Endodermal cell (in vitro differentiated cells): ENCODE measurements around the gene ZRSR2. TPM values are rescaled to one million over a fixed set of nuclear protein-coding genes. Genes with fewer than 3 reads are reported as not detected.
A peak's percentile ranks its signal among the peaks of the same experiment; 100 is the strongest.

Experiments used
- DNase-seq: peaks from one replicate; pipeline ENCODE4 v3.0.0-alpha.2; 2017
- H3K27ac ChIP-seq: 2 replicates; pipeline ENCODE4 v1.5.1; 2013; ENCODE audit warnings: mild to moderate bottlenecking, low read depth, low read length, moderate library complexity
- H3K27me3 ChIP-seq: 2 replicates; pipeline ENCODE4 v1.6.1; 2013; ENCODE audit warnings: mild to moderate bottlenecking, low read length, moderate library complexity; ENCODE audit not compliant: insufficient read depth, control insufficient read depth, poor library complexity, severe bottlenecking
- H3K36me3 ChIP-seq: 2 replicates; pipeline ENCODE4 v1.7.0; 2013; ENCODE audit warnings: mild to moderate bottlenecking, low read length, moderate library complexity; ENCODE audit not compliant: control insufficient read depth, insufficient read depth
- H3K4me1 ChIP-seq: one replicate; pipeline ENCODE4 v1.7.0; 2013; ENCODE audit warnings: low read length; ENCODE audit not compliant: control insufficient read depth, insufficient read depth
- H3K4me3 ChIP-seq: 2 replicates; pipeline ENCODE4 v1.5.1; 2013; ENCODE audit warnings: mild to moderate bottlenecking, low read length, moderate library complexity
- H3K9ac ChIP-seq: 2 replicates; pipeline ENCODE4 v1.6.1; 2013; ENCODE audit warnings: mild to moderate bottlenecking, low read length, moderate library complexity; ENCODE audit not compliant: poor library complexity, severe bottlenecking; ENCODE audit errors: extremely low read depth
- H3K9me3 ChIP-seq: 2 replicates; pipeline ENCODE4 v1.6.1; 2013; ENCODE audit warnings: mild to moderate bottlenecking, low read length, moderate library complexity; ENCODE audit not compliant: control insufficient read depth
- H3K27ac Mint-ChIP-seq: 2 replicates; pipeline ENCODE4 v1.8.0; 2020; ENCODE audit warnings: mixed read lengths
- H3K27me3 Mint-ChIP-seq: 2 replicates; pipeline ENCODE4 v1.8.0; 2021; ENCODE audit warnings: mild to moderate bottlenecking, mixed read lengths; ENCODE audit not compliant: insufficient read depth
- H3K36me3 Mint-ChIP-seq: 2 replicates; pipeline ENCODE4 v1.8.0; 2020; ENCODE audit warnings: low read depth, mixed read lengths
- H3K4me1 Mint-ChIP-seq: 2 replicates; pipeline ENCODE4 v1.8.0; 2020; ENCODE audit warnings: mixed read lengths
- H3K4me3 Mint-ChIP-seq: 2 replicates; pipeline ENCODE4 v1.8.0; 2020; ENCODE audit warnings: mild to moderate bottlenecking, moderate library complexity, mixed read lengths
- H3K9me3 Mint-ChIP-seq: 2 replicates; pipeline ENCODE4 v1.8.0; 2020; ENCODE audit warnings: mild to moderate bottlenecking, mixed read lengths
- CTCF ChIP-seq: fragments of 200-600 bp; sonication (generic); conservative IDR thresholded peaks from 2 replicates; pipeline ENCODE4 v1.5.0; 2021; ENCODE audit warnings: antibody characterized with exemption, mild to moderate bottlenecking
- WGBS, 2 experiments: methylation state at CpG; one replicate each; pipeline versions ENCODE4 v1.1.5 to v1.1.7; 2013; ENCODE audit warnings: missing lambda C conversion rate in 2 of 2, mixed read lengths in 1 of 2; ENCODE audit not compliant: insufficient coverage in 1 of 2, insufficient read length in 1 of 2; 5-methylcytosine and 5-hydroxymethylcytosine counted together
- total RNA-seq, 2 donors: library from RNA; stranded (reverse); fragmentation: NEBNext Ultra II Directional in 1 of 2; extraction: Animal tissue kit (Norgen Biotek cat#: 25700) in 1 of 2; gene quantifications; 2 replicates in 1 of 2; 3 replicates in 1 of 2; pipeline ENCODE4 v1.2.1, GENCODE V29; 2021

ZRSR2 gene
- total RNA-seq, 2 donors from 2014 or later: 7.3 to 18.1 TPM

- Mint-ChIP-seq H3K36me3 (peaks cover 24% of the 10 kb centered on the region), H3K4me1 (peaks cover 8% of the 10 kb centered on the region), H3K27me3 (no peaks in the 10 kb centered on the region), H3K4me3 (no peak overlapping the region), H3K27ac (no peak overlapping the region), H3K9me3 (no peaks in the 10 kb centered on the region)
- no peaks in the 10 kb centered on the region for H3K4me1 ChIP-seq
- no peaks in the 10 kb centered on the region for H3K27me3 ChIP-seq
- H3K9me3 ChIP-seq: no peaks in the 10 kb centered on the region
- TF ChIP-seq CTCF: no peak
- WGBS, 2 experiments: 87% methylated on average over 3 of the region's 3 CpGs; no CpG with 5 or more reads in 1 of the 2 experiments
- no peak overlapping the region for H3K9ac ChIP-seq
- no peak overlapping the region for H3K27ac ChIP-seq
- no peak overlapping the region for H3K4me3 ChIP-seq
- peaks cover 21% of the 10 kb centered on the region for H3K36me3 ChIP-seq
- DNase-seq: no peak
These were observed 3.4 kb upstream of the ZRSR2 start for GRCh38 chrX:15786915-15787314.

GRCh38 chrX:15790769-15791290, 546 bp downstream of the ZRSR2 start:
- Histone ChIP-seq H3K27me3 (no peaks in the 10 kb centered on the region), H3K27ac (peak overlapping the region; percentile 11), H3K9me3 (no peaks in the 10 kb centered on the region), H3K36me3 (peaks cover 10% of the 10 kb centered on the region), H3K9ac (peak overlapping the region; percentile 49), H3K4me3 (peak overlapping the region; percentile 89), H3K4me1 (no peaks in the 10 kb centered on the region)
- Mint-ChIP-seq H3K4me1 (peaks cover 8% of the 10 kb centered on the region), H3K4me3 (no peak overlapping the region), H3K27ac (no peak overlapping the region), H3K27me3 (no peaks in the 10 kb centered on the region), H3K9me3 (no peaks in the 10 kb centered on the region), H3K36me3 (peaks cover 24% of the 10 kb centered on the region)
- no peak for DNase-seq
- TF ChIP-seq CTCF: no peak
- WGBS, 2 experiments: 3 to 67% methylated on average over 1 to 13 of the region's 15 CpGs

- Histone ChIP-seq H3K36me3 (peaks cover 21% of the 10 kb centered on the region), H3K9me3 (no peaks in the 10 kb centered on the region), H3K4me1 (no peaks in the 10 kb centered on the region), H3K9ac (no peak overlapping the region), H3K4me3 (no peak overlapping the region), H3K27me3 (no peaks in the 10 kb centered on the region), H3K27ac (no peak overlapping the region)
- TF ChIP-seq CTCF: no peak
- DNase-seq: no peak
- no peaks in the 10 kb centered on the region for H3K27me3 Mint-ChIP-seq
- WGBS, 2 experiments: 97% methylated on average over 3 of the region's 4 CpGs; no CpG with 5 or more reads in 1 of the 2 experiments
- H3K4me1 Mint-ChIP-seq: no peaks in the 10 kb centered on the region
- H3K27ac Mint-ChIP-seq: no peak overlapping the region
- H3K9me3 Mint-ChIP-seq: no peaks in the 10 kb centered on the region
- no peak overlapping the region for H3K4me3 Mint-ChIP-seq
- peaks cover 52% of the 10 kb centered on the region for H3K36me3 Mint-ChIP-seq
These were observed 7.4 kb downstream of the ZRSR2 start for GRCh38 chrX:15797707-15798106.
